ENCODE data around the gene YPEL3.

- TF ChIP-seq CTCF (IDR thresholded peaks at IDR 0.05; ENCODE audit: extremely low read depth in 1 of 2, insufficient read depth in 1 of 2, low read depth in 1 of 2, low read length in 2 of 2) (no peak), POLR2A (IDR thresholded peaks at IDR 0.05; ENCODE audit: low read depth, low read length) (no peak)
These were observed 7.7 kb downstream of the YPEL3 start for GRCh38 chr16:30088237-30088831.

Measured in endothelial cell of umbilical vein (primary cell).